ENCODE data around the gene CPNE5.

Gene CPNE5

DNA sequence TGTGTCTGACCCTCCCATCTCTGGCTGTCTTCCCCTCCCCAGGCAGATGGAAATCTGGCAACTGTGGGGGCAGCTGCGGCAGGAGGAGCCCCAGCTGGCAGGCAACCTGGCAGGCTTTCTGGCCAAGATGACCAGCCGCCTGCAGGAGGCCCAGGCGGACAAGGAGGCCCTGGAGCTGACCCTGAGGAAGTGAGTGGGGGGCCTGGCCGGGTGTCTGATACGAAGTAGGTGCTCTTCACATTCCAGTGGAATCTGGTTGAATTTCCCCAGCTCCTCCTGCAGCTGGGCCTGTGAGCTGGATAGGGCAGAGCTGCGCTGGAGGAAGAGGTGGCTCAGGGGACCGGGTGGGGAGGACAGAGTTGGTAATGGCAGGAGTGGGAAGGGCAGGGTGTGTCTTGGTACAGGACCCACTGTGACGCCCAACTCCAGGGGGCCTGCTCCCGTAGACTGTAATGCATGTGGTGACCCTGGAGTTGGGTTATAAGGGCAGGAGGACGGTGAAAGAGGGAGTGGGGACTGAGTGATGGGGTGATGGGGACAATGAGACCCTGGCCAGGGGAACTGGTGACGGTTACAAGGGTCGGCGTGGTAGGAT lies 121.9 kb downstream of the CPNE5 start:
- H3K36me3 ChIP-seq, result no peaks in the 10 kb centered on the region
- intact Hi-C loops (cut with DNase I; ENCODE audit: low total_unique reads), result no loop called here
- peak; percentile 8 to 19 for DNase-seq

GRCh38 chr6:36716476-36717093 lies 122.7 kb downstream of the CPNE5 start:
- H3K27ac ChIP-seq, result no peak overlapping the region
- peaks cover 0 to 6% of the 10 kb centered on the region in 2 donors for H3K27me3 ChIP-seq
- TF ChIP-seq CTCF (IDR thresholded peaks at IDR 0.05), result no peak
- no peak overlapping the region for H3K4me3 ChIP-seq
- H3K36me3 ChIP-seq, result no peaks in the 10 kb centered on the region
- peak in 1 of 2 donors; percentile 57 for DNase-seq
- H3K9me3 ChIP-seq, result no peaks in the 10 kb centered on the region
- no peaks in the 10 kb centered on the region for H3K4me1 ChIP-seq
- intact Hi-C loops (cut with DNase I; ENCODE audit: low total_unique reads), result no loop called here

More for the DNA sequence above, 121.9 kb downstream of the CPNE5 start:
- Histone ChIP-seq H3K9me3 (no peaks in the 10 kb centered on the region), H3K27me3 (peaks cover 0 to 6% of the 10 kb centered on the region in 2 donors), H3K4me1 (no peaks in the 10 kb centered on the region), H3K27ac (no peak overlapping the region), H3K4me3 (no peak overlapping the region)
- TF ChIP-seq CTCF (IDR thresholded peaks at IDR 0.05), result no peak

DNA sequence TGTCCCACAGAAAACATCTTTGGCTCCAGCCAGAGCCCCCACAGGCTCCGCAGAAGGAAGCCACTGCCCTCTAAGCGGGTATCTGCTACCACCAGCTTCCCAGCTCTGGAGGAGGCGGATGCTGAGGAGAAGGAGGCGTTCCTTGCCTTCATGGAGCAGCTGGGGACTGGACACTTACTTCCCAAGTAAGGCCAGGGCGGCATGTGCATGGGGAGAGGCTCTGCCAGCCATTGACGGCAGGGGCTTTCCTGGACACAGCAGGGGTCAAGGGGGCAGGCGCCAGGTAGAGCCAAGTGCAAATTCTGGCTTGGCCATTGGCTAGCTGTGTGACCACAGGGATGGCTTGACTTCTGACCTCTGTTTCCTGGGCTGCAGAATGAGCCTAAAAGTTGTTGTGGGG lies 123.8 kb downstream of the CPNE5 start:
- H3K4me1 ChIP-seq, result no peaks in the 10 kb centered on the region
- DNase-seq, result peak in 1 of 2 donors; percentile 39
- intact Hi-C loops (cut with DNase I; ENCODE audit: low total_unique reads), result no loop called here
- no peaks in the 10 kb centered on the region for H3K36me3 ChIP-seq
- no peaks in the 10 kb centered on the region for H3K9me3 ChIP-seq
- peaks cover 0 to 6% of the 10 kb centered on the region in 2 donors for H3K27me3 ChIP-seq
- H3K4me3 ChIP-seq, result no peak overlapping the region
- no peak overlapping the region for H3K27ac ChIP-seq
- TF ChIP-seq CTCF (IDR thresholded peaks at IDR 0.05), result no peak

- no peaks in the 10 kb centered on the region for H3K4me1 ChIP-seq
- H3K9me3 ChIP-seq, result no peaks in the 10 kb centered on the region
- no peak overlapping the region for H3K4me3 ChIP-seq
- peaks cover 0 to 6% of the 10 kb centered on the region in 2 donors for H3K27me3 ChIP-seq
- TF ChIP-seq CTCF (IDR thresholded peaks at IDR 0.05), result no peak
- intact Hi-C loops (cut with DNase I; ENCODE audit: low total_unique reads), result no loop called here
- DNase-seq, result peak in 1 of 2 donors; percentile 35
- no peaks in the 10 kb centered on the region for H3K36me3 ChIP-seq
- no peak overlapping the region for H3K27ac ChIP-seq
Measured at GRCh38 chr6:36714511-36714910, 124.7 kb downstream of the CPNE5 start.

GRCh38 chr6:36713846-36714245 lies 125.4 kb downstream of the CPNE5 start:
- no peaks in the 10 kb centered on the region for H3K36me3 ChIP-seq
- intact Hi-C loops (cut with DNase I; ENCODE audit: low total_unique reads), result no loop called here
- peak in 1 of 2 donors; percentile 33 for DNase-seq

More at GRCh38 chr6:36713846-36714245, 125.4 kb downstream of the CPNE5 start:
- Histone ChIP-seq H3K27me3 (peaks cover 0 to 6% of the 10 kb centered on the region in 2 donors), H3K4me3 (no peak overlapping the region), H3K9me3 (no peaks in the 10 kb centered on the region), H3K27ac (no peak overlapping the region), H3K4me1 (no peaks in the 10 kb centered on the region)
- no peak for TF ChIP-seq CTCF (IDR thresholded peaks at IDR 0.05)

All from tibial artery (tissue), 4 donors.